PC-9 (cell line): ENCODE results near the gene RTF2.

Experiments used
- CTCF ChIP-seq: fragments of 200-600 bp; sonication (generic); conservative IDR thresholded peaks from 2 replicates; pipeline ENCODE4 v1.6.1; 2017; ENCODE audit warnings: mixed run types, antibody characterized with exemption, mild to moderate bottlenecking, moderate library complexity
- EZH2 ChIP-seq: fragments of 200-600 bp; sonication (generic); IDR thresholded peaks from 2 replicates; pipeline ENCODE4 v1.8.0; 2017; ENCODE audit warnings: antibody characterized with exemption, low read depth

- TF ChIP-seq CTCF (no peak), EZH2 (no peak)
Observed at GRCh38 chr20:56518721-56519398, 50.4 kb downstream of the RTF2 start.
